Fibroblast of mammary gland (primary cell): ENCODE data around the gene NRDC.

Source experiments
- DNase-seq: peaks from one replicate; pipeline ENCODE4 v3.0.0-alpha.2; 2010; ENCODE audit warnings: low read depth
- H3K4me3 ChIP-seq: 2 replicates; pipeline ENCODE4 v1.5.1; 2011; ENCODE audit warnings: low read depth, mild to moderate bottlenecking, low read length, moderate library complexity; ENCODE audit not compliant: control insufficient read depth
- TF ChIP-seq, protein P1 (sequence below): conservative IDR thresholded peaks from 2 replicates; pipeline ENCODE4 v1.5.1; 2011; ENCODE audit warnings: low read depth, low read length, inconsistent platforms; ENCODE audit not compliant: control insufficient read depth, insufficient read depth

Gene NRDC

DNA sequence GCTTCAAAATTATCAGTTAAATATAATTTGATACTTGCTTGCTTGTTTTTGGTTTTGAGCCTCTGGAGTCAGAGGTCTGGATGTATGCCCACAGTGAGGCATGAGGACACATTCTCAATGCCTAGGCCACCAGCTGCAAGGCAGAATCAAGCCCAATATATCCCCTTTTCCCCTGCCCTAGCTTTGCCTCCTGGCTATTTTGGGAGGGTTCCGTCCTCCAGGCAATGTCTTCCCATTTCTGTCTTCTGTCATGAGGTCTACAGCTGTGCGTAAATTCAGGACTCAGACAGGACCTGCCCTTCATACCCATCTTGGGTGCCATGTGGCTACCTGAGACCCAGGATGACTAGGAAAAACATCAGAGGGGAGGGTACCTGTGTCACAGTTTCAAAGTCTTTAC, 19.2 kb downstream of the NRDC start:
- no peak for DNase-seq

GRCh38 chr1:51858892-51859291, 19.6 kb downstream of the NRDC start:
- DNase-seq = no peak
- TF ChIP-seq, protein P1, sequence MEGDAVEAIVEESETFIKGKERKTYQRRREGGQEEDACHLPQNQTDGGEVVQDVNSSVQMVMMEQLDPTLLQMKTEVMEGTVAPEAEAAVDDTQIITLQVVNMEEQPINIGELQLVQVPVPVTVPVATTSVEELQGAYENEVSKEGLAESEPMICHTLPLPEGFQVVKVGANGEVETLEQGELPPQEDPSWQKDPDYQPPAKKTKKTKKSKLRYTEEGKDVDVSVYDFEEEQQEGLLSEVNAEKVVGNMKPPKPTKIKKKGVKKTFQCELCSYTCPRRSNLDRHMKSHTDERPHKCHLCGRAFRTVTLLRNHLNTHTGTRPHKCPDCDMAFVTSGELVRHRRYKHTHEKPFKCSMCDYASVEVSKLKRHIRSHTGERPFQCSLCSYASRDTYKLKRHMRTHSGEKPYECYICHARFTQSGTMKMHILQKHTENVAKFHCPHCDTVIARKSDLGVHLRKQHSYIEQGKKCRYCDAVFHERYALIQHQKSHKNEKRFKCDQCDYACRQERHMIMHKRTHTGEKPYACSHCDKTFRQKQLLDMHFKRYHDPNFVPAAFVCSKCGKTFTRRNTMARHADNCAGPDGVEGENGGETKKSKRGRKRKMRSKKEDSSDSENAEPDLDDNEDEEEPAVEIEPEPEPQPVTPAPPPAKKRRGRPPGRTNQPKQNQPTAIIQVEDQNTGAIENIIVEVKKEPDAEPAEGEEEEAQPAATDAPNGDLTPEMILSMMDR = no peak

More for the DNA sequence above, 19.2 kb downstream of the NRDC start:
- no peak overlapping the region for H3K4me3 ChIP-seq
- TF ChIP-seq, protein P1 = no peak

GRCh38 chr1:51856745-51857144, 21.8 kb downstream of the NRDC start:
- DNase-seq = no peak
- H3K4me3 ChIP-seq = no peak overlapping the region
- TF ChIP-seq, protein P1 = no peak

More at GRCh38 chr1:51858892-51859291, 19.6 kb downstream of the NRDC start:
- no peak overlapping the region for H3K4me3 ChIP-seq

DNA sequence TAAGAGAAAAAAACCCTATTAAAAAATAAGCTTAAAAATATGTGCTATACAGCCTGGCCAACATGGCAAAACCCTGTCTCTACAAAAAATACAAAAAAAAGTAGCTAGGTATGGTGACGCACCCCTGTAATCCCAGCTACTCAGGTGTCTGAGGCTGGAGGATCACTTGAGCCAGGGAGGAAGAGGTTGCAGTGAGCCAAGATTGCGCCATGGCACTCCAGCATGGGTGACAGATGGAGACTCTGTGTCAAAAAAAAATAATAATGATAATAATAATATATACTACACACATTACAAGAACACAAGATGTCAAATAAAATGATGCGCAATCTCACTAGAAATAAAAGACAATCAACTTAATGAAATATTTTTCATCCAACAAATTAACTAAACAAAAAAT, 22.9 kb downstream of the NRDC start:
- H3K4me3 ChIP-seq = no peak overlapping the region
- no peak for DNase-seq
- TF ChIP-seq, protein P1 = no peak

DNA sequence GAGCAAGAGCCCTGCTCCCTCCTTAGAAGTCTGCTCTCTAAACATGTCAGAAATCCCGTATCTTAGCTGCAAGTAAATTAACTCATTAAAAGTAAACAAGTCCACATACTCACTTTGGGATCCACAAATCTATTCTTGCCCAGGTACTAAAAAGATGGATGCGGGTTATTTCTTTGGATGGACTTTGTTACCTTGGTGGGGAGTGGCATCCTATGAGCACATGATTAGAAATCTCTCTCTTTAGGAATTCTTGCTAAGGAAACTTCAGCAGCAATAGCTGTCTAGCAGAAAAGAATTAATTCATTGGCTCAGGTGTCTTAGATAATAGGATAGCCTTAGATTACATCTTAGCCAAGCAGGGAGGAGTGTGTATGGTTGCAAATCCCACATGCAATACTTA, 25.2 kb downstream of the NRDC start:
- TF ChIP-seq, protein P1 = no peak
- DNase-seq = no peak
- no peak overlapping the region for H3K4me3 ChIP-seq

DNA sequence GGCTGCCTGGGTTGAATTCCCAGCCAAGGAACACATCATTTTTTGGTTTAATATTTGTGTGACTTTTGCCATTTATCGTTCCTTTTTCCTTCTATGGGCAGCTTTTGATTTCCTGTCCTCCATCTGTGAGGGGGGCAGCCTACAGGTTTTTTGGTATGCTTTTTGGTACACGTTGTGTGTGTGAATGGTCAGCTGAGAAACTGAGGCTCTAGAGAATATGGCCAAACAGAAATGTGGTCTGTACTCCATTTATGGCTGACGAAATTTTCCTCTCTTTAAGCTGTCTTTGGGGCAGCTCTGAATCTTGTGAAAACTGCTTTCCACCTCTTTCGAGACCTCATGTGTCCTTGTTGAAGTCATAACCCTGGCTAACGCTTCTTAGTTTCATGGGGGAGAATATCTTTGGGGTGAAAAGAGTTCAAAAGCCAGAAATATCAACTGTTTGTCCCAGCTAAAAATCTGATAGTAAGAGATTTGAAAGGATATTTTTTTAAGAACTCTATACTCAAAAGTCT, 26.6 kb downstream of the NRDC start:
- no peak overlapping the region for H3K4me3 ChIP-seq
- no peak for DNase-seq
- TF ChIP-seq, protein P1 = no peak
